Endothelial cell of umbilical vein (primary cell): ENCODE measurements around the gene TMEM151B. TPM values are rescaled to one million over a fixed set of nuclear protein-coding genes. Genes with fewer than 3 reads are reported as not detected.
"Not testable (repeated sequence)": the region's sequence is repeated elsewhere in the genome, so short reads cannot be mapped to it uniquely, and the experiment has no call there.

ENCODE experiments used
- BruUV-seq: library from RNA; stranded (reverse); fragments of 400-500 nt; replicated peaks from 2 replicates; lab custom pipeline; 2021; lab: Mats Ljungman, UMichigan
- CTCF ChIA-PET: fragments of 300-600, 350-600 bp; sonication (Branson Sonifier 250); formaldehyde crosslinking; loops from one replicate; lab custom pipeline; 2021; ENCODE audit warnings: antibody characterized with exemption, inconsistent platforms; lab: Charles Lee
- POLR2A ChIA-PET: fragments of 300-600, 350-600 bp; sonication (Branson Sonifier 250); formaldehyde crosslinking; loops from one replicate; lab custom pipeline; 2021; ENCODE audit warnings: antibody characterized with exemption, inconsistent platforms; lab: Charles Lee
- DNase-seq: peaks from one replicate; pipeline ENCODE4 v3.0.0-alpha.2; 2011; ENCODE audit warnings: low read depth, low spot score
- FAIRE-seq: peaks from 2 replicates; lab custom pipeline; 2011; peaks lifted over from hg19 to GRCh38; lab: Jason Lieb, UNC
- H2AFZ ChIP-seq: 2 replicates; pipeline ENCODE4 v1.6.0; 2012; ENCODE audit warnings: low read depth, low read length, control low read depth, inconsistent platforms
- H3K27ac ChIP-seq: 2 replicates; pipeline ENCODE4 v1.5.1; 2011; ENCODE audit warnings: low read depth, mild to moderate bottlenecking, control low read depth, low read length, moderate library complexity; ENCODE audit not compliant: insufficient read depth
- H3K27me3 ChIP-seq, 2 experiments: 2 replicates each; pipeline versions ENCODE4 v1.6.0 to v1.6.1; 2011; ENCODE audit warnings: low read length in 2 of 2, mixed read lengths in 1 of 2; ENCODE audit not compliant: control insufficient read depth in 2 of 2, insufficient read depth in 2 of 2
- H3K36me3 ChIP-seq, 2 experiments: 2 replicates in 1 of 2; 3 replicates in 1 of 2; pipeline ENCODE4 v1.5.1; 2011; ENCODE audit warnings: low read length in 2 of 2, mild to moderate bottlenecking in 1 of 2, moderate library complexity in 1 of 2; ENCODE audit not compliant: control insufficient read depth in 2 of 2, insufficient read depth in 2 of 2; ENCODE audit errors: extremely low read depth in 1 of 2
- H3K4me1 ChIP-seq: 3 replicates; pipeline ENCODE4 v1.5.1; 2011; ENCODE audit warnings: mild to moderate bottlenecking, low read length; ENCODE audit not compliant: control insufficient read depth, insufficient read depth; ENCODE audit errors: extremely low read depth
- H3K4me2 ChIP-seq: 2 replicates; pipeline ENCODE4 v1.6.1; 2011; ENCODE audit warnings: low read length, control low read depth, mixed read lengths; ENCODE audit not compliant: insufficient read depth
- H3K4me3 ChIP-seq, 3 experiments: fragments of 200-600 bp in 1 of 3; sonication (generic), shearing (Covaris generic) in 1 of 3; replicated peaks in 1 of 3; 2 replicates each; pipeline ENCODE4 v1.5.1; 2011 to 2016; ENCODE audit warnings: control low read depth in 3 of 3, low read length in 3 of 3, mild to moderate bottlenecking in 2 of 3, inconsistent platforms in 1 of 3, low read depth in 1 of 3, moderate library complexity in 1 of 3; ENCODE audit not compliant: insufficient read depth in 1 of 3
- H3K79me2 ChIP-seq: 2 replicates; pipeline ENCODE4 v1.6.0; 2012; ENCODE audit warnings: low read length, inconsistent platforms; ENCODE audit not compliant: control insufficient read depth, insufficient read depth
- H3K9ac ChIP-seq: replicated peaks from 2 replicates; pipeline ENCODE3; 2011; ENCODE audit warnings: low read length, control low read depth; ENCODE audit not compliant: insufficient read depth; ENCODE audit errors: extremely low read depth
- H3K9me1 ChIP-seq: replicated peaks from 3 replicates; pipeline ENCODE4 v1.6.0; 2011; ENCODE audit warnings: mild to moderate bottlenecking, low read length; ENCODE audit not compliant: control insufficient read depth, insufficient read depth; ENCODE audit errors: extremely low read depth
- H3K9me3 ChIP-seq: replicated peaks from 2 replicates; pipeline ENCODE4 v1.5.1; 2012; ENCODE audit warnings: low read length, inconsistent platforms; ENCODE audit not compliant: control insufficient read depth, insufficient read depth
- H4K20me1 ChIP-seq: replicated peaks from 2 replicates; pipeline ENCODE3; 2011; ENCODE audit warnings: mild to moderate bottlenecking, low read length; ENCODE audit not compliant: control insufficient read depth, insufficient read depth; ENCODE audit errors: extremely low read depth
- EZH2 ChIP-seq: IDR thresholded peaks from 2 replicates; pipeline ENCODE4 v1.6.1; 2012; ENCODE audit warnings: borderline replicate concordance, low read depth, mild to moderate bottlenecking, moderate library complexity, low read length, inconsistent platforms; ENCODE audit not compliant: severe bottlenecking
- FOS ChIP-seq: IDR thresholded peaks from 2 replicates; pipeline ENCODE4 v1.6.1; 2011; ENCODE audit warnings: mild to moderate bottlenecking, low read length, moderate library complexity, borderline replicate concordance; ENCODE audit not compliant: insufficient read depth
- GATA2 ChIP-seq: IDR thresholded peaks from 2 replicates; pipeline ENCODE4 v1.7.0; 2011; ENCODE audit warnings: low read depth, mild to moderate bottlenecking, moderate library complexity, mixed read lengths, low read length; ENCODE audit not compliant: insufficient read length, insufficient read depth
- JUN ChIP-seq: IDR thresholded peaks from 2 replicates; pipeline ENCODE4 v1.6.1; 2011; ENCODE audit warnings: borderline replicate concordance, low read depth; ENCODE audit not compliant: insufficient read length, insufficient read depth
- MYC ChIP-seq: IDR thresholded peaks from one replicate; pipeline ENCODE4 v1.6.1; 2011; ENCODE audit warnings: mild to moderate bottlenecking, low read depth, low read length
- POLR2A ChIP-seq: IDR thresholded peaks from 2 replicates; pipeline ENCODE4 v1.6.1; 2012; ENCODE audit warnings: low read depth, mild to moderate bottlenecking, control low read depth, low read length
- POLR2AphosphoS5 ChIP-seq: IDR thresholded peaks from 2 replicates; pipeline ENCODE4 v1.6.1; 2012; ENCODE audit warnings: low read depth, mild to moderate bottlenecking, control low read depth, low read length, moderate library complexity; ENCODE audit not compliant: insufficient read depth
- dilution Hi-C: fragments of 300-500 bp; cut with MboI; formaldehyde crosslinking; loops from one replicate; pipeline ENCODE4 v1.15.0; 2019; ENCODE audit warnings: low sequenced_read_pairs; ENCODE audit not compliant: extremely low pct_ligation_motif_present
- intact Hi-C: fragments of 100-400 bp; cut with micrococcal nuclease; formaldehyde crosslinking; loops from one replicate; pipeline ENCODE4 v1.10.0; 2022
- polyA plus RNA-seq, 4 experiments: library from polyadenylated mRNA; depleted of rRNA in 3 of 4; stranded (reverse) in 3 of 4; unstranded in 1 of 4; fragments of >200 nt; gene quantifications; 2 replicates each; pipeline versions ENCODE4 v1.2.1 to v1.2.3, GENCODE V29; 2011 to 2012; ENCODE audit warnings: missing spikeins in 1 of 4
- total RNA-seq: library from RNA; stranded (reverse); gene quantifications from 2 replicates; pipeline ENCODE4 v1.2.3, GENCODE V29; 2021
- TF ChIP-seq, protein P1 (sequence below), 2 donors: IDR thresholded peaks; 1 replicate in 1 of 2; 2 replicates in 1 of 2; pipeline ENCODE4 v1.5.1; 2011; ENCODE audit warnings: low read length in 2 of 2, mild to moderate bottlenecking in 2 of 2, moderate library complexity in 2 of 2, control low read depth in 1 of 2, inconsistent platforms in 1 of 2, low read depth in 1 of 2; ENCODE audit not compliant: insufficient read depth in 1 of 2; ENCODE audit errors: extremely low read depth in 1 of 2
- TF ChIP-seq, protein P2 (sequence below): IDR thresholded peaks from 2 replicates; pipeline ENCODE4 v1.6.1; 2011; ENCODE audit not compliant: insufficient read depth, insufficient read length

The TMEM151B gene
- total and polyA plus RNA-seq, 2 donors (not counting 3 experiments of a cell fraction or from before 2014, with no cell fraction given): 0.03 to 0.07 TPM

DNA sequence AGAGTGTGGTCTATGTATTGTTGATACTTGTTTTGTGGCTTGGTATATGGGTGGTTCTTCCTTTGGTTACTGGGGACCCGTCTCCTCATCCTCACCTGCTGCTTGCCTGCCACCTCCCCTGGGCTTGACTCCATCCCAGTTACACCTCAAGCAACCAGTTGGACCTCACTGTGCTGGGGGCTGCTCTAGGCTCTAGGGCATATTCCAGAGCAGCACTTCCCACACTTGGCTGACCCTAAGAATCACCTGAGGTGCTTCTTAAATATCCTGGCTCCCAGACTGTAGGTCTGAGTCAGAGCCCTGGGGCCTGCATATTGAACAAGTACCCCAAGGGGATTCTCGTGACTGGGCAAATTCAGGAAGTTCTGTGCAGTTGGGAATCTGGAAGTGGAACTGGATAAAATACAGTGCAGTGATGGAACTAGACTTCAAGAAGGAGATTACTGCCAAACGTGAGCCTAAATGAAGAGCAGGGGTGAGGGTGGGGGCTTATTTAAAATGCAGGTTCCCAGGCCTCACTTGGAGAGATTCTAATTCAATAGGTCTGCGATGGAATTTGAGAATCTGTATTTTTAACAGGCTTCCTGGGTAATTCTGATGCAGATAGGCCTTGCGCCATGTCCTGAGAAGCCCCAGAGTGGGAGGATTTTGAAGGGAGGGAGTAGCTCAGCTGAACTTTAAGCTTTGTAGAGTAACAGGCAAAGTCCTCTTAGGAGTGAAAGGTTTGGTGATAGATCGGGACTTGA is 79.8 kb downstream of the TMEM151B start:
- H3K27me3 ChIP-seq: peaks cover 3 to 8% of the 10 kb centered on the region in 2 experiments
- H3K27ac ChIP-seq: no peak overlapping the region
- H2AFZ ChIP-seq: no peak overlapping the region
- no peaks in the 10 kb centered on the region for H3K4me1 ChIP-seq
- no peak for DNase-seq
- CTCF ChIA-PET: no interaction called here
- TF ChIP-seq POLR2A (no peak), GATA2 (no peak), FOS (no peak), MYC (no peak), EZH2 (no peak), JUN (no peak), POLR2AphosphoS5 (no peak)
- TF ChIP-seq, protein P1, sequence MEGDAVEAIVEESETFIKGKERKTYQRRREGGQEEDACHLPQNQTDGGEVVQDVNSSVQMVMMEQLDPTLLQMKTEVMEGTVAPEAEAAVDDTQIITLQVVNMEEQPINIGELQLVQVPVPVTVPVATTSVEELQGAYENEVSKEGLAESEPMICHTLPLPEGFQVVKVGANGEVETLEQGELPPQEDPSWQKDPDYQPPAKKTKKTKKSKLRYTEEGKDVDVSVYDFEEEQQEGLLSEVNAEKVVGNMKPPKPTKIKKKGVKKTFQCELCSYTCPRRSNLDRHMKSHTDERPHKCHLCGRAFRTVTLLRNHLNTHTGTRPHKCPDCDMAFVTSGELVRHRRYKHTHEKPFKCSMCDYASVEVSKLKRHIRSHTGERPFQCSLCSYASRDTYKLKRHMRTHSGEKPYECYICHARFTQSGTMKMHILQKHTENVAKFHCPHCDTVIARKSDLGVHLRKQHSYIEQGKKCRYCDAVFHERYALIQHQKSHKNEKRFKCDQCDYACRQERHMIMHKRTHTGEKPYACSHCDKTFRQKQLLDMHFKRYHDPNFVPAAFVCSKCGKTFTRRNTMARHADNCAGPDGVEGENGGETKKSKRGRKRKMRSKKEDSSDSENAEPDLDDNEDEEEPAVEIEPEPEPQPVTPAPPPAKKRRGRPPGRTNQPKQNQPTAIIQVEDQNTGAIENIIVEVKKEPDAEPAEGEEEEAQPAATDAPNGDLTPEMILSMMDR (IDR thresholded peaks at IDR 0.05; ENCODE audit: extremely low read depth in 1 of 2, insufficient read depth in 1 of 2, low read depth in 1 of 2, low read length in 2 of 2): no peak
- TF ChIP-seq, protein P2, sequence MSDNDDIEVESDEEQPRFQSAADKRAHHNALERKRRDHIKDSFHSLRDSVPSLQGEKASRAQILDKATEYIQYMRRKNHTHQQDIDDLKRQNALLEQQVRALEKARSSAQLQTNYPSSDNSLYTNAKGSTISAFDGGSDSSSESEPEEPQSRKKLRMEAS: no peak
- H3K36me3 ChIP-seq: no peaks in the 10 kb centered on the region
- BruUV-seq: no TSS peak
- intact Hi-C loops (no loop called here), dilution Hi-C loops (no loop called here)
- no peaks in the 10 kb centered on the region for H3K79me2 ChIP-seq
- no peak overlapping the region for H3K9ac ChIP-seq
- no peaks in the 10 kb centered on the region for H3K9me1 ChIP-seq
- POLR2A ChIA-PET: no interaction called here
- no peak overlapping the region for H3K4me3 ChIP-seq
- H3K4me2 ChIP-seq: no peak overlapping the region
- FAIRE-seq: no peak
- no peaks in the 10 kb centered on the region for H3K9me3 ChIP-seq
- no peaks in the 10 kb centered on the region for H4K20me1 ChIP-seq

DNA sequence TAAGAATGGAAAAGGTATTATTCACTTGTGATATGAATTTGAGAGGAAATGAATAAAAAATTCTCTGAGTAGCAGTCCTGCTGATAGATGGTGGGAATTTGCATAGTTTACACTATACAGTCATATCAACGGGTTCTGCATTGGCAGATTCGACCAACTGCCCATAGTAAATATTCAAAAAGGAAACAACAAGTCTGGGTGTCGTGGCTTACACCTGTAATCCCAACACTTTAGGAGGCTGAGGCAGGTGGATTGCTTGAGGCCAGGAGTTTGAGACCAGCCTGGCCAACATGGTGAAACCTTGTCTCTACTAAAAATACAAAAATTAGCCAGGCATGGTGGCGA is 80.4 kb downstream of the TMEM151B start:
- BruUV-seq, H3K27ac ChIP-seq, H3K4me1 ChIP-seq, H3K79me2 ChIP-seq, H3K4me3 ChIP-seq, DNase-seq, H4K20me1 ChIP-seq, H3K9me1 ChIP-seq, H3K27me3 ChIP-seq, POLR2A ChIA-PET, H3K36me3 ChIP-seq, H3K9ac ChIP-seq, CTCF ChIA-PET, H3K9me3 ChIP-seq, dilution Hi-C loops, intact Hi-C loops, H3K4me2 ChIP-seq, H2AFZ ChIP-seq, FAIRE-seq: not testable (repeated sequence)
